ELF-1 (cell line): ENCODE results near the gene SALL2.
A peak's percentile ranks its signal among the peaks of the same experiment; 100 is the strongest.
"Not testable (repeated sequence)": the region's sequence is repeated elsewhere in the genome, so short reads cannot be mapped to it uniquely, and the experiment has no call there.

Experiments
- DNase-seq: peaks from one replicate; pipeline ENCODE4 v3.0.0-alpha.2; 2016; ENCODE audit warnings: low read depth, low spot score

SALL2 gene

DNA sequence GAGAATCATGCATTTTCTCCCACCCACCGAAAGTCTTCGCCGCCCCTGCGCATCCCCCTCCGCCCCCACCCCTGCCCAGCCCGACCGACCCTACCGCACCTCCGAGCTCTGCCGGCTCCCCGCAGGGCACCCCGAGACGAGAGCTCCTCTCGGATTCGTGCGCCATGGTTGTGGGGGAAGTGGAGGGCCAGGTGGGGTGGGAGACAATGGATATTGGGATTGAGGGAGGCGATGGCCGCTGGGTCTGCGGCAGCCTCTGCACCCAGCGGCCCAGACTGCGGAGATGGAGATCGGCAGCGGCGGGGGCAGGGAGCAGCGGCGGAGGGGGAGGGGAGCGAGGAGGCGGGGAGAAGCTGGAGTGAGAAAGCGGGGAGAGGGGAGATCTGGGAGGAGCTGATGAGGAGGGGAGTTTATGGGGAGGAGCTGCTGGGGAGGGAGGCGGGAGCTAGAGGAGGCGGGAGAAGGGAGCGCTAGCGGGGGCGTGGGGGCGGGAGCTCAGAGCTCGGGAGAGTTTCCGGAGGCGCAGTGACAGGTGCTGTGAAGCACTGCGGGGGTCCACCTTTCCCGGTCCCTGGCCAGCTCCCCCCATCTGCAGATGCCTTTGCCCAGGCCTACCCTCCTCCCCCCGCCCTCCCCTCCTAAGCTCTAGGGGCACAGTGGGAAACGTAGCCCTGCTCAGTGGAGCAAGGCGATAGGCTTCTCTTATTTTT, at the start of gene SALL2:
TSS of gene SALL2 (minus strand) at position 385 of the 710 bp plus-strand sequence. CDS start at position 166, 219 bp downstream.
- DNase-seq: peak; percentile 90

DNA sequence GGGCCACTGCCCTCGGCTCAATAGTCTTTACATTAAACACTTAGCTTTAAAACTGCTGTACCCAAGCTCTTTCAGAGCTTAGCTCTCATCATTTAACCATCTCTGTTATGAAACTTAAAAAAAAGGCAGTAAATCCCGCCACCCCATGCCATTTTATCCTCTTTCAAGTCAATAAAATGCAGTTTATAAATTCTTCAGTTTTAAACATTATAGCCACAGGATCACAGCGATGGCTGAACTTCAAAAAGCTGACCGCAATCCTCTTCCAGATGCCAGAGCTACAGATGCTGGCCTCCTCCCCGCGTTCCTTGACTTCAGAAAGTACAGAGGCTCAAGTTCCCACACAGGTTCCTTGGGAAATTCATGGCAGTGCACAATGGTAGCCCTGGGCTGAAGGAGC, 49.5 kb upstream of the SALL2 start:
- peak; percentile 23 for DNase-seq

DNA sequence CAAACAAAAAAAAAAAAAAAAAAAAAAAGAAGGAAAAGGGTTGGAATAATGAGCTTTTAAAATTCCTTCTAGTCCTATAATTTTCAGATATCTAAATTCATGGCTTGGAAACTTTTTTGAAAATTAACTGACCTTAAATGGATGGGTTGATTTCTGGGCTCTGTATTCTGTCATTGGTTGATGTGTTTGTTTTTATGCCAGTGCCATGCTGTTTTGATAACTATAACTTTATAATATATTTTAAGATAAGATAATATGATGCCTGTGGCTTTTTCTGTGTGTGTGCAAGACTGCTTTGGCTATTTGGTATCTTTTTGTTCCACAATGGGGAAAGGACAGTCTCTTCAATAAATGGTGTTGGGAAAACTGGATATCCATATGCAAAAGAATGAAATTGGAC, 46.5 kb upstream of the SALL2 start:
- no peak for DNase-seq

DNA sequence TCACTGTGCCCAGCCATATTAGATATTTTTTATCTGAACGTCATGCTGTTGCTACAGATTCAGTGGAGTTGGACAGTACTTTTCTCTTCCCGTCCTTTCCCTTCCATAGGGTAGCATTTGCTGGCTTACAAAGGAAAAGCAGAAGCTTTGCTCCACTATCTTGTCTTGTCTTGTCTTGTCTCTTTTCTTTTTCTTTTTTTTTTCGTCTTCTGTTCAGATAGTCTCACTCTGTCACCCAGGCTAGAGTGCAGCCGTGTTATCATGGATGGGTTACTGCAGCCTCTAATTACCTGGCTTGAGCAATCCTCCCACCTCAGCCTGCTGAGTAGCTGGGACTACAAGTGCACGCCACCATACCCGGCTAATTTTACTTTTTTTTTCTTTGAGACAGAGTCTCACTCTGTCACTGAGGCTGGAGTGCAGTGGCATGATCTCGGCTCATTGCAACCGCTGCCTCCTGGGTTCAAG, 32.6 kb upstream of the SALL2 start:
- no peak for DNase-seq

DNA sequence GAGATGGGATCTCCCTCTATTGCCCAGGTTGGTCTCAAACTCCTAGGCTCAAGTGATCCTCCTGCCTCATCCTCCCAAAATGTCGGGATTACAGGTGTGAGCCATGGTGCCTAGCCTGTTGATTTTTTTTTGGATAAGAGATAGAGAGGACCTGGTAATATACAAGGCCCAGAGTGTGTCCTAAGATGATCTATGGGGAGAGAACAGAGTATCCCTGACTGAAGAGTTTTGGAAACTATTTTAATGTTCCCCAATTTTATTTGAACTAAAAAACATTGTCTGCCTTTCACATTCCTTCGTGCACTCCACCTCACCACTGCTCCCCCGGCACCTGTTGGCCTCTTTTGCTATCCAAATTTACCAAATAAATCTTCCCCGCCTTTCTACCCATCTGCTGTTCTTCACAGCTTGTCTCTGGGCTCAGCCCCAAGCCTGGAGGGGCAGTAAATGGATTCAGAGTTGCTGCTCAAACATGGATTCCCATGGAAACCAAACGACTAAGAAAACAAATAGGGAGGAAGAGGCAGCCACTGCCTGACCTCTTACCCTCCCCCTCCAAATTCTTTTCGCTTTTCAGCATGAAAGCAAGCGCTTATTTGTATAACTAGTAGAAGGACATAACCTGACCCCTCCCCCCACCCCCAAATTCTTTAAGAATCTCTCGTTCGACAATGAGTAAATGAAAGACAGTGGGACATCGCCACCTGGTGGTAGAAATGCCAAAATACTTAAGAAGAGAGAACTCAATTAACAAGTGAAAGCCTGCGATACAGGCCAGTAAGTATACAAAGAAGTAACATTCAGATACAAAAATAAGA, 31.1 kb upstream of the SALL2 start:
- DNase-seq: peak; percentile 94

DNA sequence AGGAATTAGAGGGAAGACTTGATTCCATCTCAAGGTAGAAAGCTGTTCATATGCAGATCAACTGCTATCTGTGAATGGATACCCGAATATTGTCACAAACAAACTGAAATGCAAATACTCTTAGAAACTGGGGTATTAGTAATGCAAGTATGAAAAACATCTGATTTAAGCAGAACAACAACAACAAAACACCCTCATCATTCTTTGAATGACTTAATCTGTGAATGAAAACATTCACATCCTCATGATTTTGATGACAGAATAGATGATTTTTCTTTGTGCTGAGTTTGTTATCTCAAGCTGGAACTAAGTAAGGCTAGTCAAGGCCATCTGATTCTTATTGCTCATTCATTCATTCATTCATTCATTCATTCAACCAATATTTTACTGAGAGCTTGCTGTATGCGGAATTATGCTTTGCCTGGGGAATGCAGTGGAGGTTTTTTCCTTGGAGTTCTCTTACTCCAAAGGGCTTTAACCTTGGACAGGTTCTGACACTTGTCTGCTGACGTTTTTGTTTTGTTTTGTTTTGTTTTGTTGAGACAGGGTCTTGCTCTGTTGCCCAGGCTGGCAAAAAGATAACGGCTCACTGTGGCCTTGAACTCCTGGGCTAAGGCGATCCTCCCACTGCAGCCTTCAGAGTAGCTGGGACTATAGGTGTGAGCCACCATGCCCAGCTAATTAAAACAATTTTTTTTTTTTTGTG, 30.4 kb upstream of the SALL2 start:
- DNase-seq: no peak

DNA sequence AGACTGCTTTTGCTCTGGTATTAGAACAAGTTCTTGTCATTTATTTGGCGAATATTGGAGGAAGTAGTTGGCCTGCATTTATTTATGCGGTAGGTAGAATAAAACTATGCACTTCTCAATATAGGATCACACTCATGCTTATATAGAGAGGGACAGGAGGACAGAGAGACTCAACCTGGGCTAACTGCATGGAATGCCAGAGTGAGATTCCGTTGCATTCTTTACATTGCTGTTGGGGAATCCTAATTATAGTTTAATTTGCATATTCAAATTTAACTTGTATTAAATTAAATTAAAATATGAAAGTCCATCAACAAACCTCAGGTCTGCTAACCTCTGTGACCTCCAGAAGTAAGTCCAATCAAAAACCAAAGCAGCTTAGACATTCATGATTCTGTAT, 27.1 kb upstream of the SALL2 start:
- DNase-seq: no peak

DNA sequence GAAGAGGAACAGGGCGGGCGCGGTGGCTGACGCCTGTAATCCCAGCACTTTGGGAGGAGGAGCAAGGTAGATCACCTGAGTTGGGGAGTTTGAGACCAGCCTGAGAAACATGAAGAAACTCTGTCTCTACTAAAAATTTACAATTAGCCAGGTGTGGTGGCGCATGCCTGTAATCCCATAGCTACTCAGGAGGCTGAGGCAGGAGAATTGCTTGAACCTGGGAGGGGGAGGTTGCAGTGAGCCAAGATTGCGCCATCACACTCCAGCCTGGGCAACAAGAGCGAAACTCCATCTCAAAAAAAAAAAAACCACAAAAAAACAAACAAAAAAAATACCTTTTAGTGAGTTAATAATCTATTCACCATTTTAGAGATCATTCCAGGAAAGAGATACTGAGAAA, 18.4 kb upstream of the SALL2 start:
- DNase-seq: not testable (repeated sequence)

DNA sequence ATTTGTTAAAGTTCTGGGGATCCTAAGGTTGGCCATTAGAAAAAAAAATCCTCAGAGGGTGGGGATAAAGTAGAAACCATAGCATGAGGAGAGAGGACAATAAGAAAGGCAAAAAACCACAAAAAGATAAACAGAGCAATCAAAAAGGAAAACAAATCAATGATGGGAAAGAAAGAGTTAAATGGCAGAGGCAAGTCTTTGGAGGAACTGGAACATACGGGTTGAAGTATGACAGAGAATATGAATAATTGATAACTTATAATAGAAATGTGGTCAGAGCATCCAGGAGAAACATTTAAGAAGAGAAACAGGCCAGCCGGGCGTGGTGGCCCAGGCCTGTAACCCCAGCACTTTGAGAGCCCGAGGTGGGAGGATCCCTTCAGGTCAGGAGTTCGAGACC, 17.8 kb upstream of the SALL2 start:
- DNase-seq: no peak

DNA sequence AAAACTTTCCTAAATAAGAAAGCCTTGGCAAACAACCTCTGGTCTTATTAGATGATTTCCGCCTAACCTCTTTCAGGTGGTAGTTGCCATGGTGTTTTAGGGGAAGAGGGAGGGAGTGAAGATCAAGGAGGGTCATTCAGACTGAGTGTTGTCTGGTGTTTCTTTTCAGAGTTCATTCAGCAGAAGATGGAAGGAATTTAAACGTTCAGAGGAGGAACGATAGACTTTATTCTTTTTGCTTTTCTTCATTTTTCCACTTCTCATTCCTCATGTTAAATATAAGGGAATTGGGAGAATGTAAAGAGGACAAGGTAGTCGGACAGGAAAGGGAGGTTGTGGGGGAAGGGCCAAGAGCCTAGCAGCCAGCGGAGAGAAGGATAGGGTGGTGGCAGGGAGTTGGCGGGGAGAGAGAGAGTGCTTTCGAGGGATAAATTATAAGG, 17.4 kb upstream of the SALL2 start:
- DNase-seq: peak; percentile 55

DNA sequence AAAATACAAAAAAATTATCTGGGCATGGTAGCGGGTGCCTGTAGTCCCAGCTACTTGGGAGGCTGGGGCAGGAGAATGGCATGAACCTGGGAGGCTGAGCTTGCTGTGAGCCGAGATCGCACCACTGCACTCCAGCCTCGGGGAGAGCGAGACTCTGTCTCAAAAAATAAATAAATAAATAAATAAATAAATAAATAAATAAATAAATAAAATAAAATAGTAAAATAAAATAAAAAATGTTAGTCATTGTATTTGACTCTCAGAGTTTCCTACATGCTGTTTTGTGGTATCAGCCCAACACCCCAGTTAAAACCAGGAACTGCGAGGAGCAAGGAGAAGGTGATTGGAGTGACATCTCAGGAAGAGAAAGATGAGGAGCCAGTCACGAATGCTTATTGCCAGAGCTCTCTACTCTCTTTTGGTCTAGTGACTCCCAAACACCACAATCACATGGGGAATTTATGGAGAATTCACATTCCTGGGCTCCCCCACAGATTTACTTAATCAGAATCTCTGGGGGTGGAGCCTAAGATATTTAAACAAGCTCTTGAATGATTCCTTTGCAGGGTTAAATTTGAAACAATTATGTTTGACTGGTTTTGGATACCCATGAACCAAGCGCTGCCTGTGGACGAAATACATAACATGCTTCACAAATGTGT, 15.4 kb upstream of the SALL2 start:
- no peak for DNase-seq

DNA sequence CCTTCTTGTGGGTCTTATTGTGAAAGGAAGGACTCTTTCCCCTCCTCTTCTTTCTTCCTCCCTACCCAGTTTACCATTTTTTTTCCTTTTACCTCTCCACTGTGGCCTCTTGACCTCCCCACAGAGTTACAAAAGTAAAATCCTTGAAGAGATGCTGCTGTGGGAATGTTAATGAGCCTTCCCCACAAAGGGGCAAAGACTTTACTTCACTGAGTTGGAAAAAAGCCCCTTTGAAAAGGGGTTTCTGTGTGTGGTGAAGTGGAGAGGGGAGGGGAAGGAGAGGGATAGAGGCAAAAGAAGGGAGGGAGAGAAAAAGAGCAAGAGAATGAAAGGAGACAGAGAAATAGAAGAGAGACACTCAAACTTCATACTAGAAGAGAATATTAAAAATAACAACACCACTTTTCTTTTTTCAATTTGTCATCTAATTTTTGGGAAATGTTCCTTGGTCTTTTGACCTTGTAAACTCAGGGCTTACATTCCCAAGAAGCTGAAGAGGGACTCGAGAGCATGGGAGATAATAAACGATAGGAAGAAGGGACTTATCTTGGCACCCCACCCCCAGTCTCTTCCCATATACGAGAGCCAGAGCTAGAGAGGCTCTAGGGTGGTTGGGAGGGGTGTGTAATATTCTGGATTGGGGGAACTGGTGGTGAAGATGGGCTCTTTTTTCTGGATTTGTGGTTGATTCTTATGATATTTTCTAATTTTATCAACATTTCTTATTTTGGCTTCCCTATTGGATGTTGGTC, 13.2 kb upstream of the SALL2 start:
- DNase-seq: no peak

DNA sequence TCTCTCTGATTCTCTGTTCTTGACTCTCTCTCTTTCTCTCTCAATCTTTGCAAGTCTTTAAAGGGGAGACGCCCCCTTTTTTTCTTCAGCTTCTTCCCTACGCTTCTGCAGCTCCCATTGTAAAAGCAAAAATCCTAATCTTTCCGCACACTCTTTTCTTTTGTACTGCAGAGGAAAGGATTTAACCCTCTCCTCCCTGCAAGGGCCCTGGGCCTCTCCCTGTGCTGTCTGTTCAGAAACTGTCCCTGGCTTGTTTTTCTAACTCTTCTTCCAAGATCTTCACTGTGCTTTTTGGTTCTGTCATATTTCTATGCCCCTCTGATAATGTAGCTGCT, 10.9 kb upstream of the SALL2 start:
- DNase-seq: peak; percentile 27

DNA sequence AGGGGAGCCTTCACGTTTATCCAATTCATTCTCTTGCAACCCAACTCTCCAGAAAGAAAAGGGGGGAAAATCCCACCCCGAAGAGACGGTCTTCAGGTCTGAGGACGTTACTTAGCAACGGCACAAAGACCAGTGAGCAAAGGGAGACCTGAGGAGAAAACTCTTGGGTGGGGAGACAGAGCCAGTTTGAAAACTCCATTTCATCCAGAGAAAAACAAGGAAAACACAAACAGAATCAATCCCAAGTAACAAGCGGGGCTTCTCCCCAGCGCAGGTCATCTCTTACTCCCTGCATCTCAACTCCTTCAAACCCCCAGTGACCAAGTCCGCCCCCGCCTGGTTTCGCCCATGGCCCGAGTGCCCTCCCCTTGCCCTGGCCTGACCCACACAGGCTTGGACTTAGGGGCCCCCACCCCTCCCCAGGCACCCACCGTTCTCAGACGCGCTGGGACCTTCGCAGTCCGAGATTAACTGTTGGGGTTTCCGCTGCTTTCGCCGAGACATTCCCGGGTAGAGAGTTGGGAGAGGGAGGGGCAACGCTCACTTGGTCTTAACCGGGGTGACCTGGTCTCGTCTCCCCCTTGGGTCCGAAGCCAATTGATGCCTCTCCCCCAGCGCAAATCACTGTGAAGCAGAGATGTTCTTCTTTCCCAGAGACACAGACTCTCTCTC, 10.4 kb upstream of the SALL2 start:
- peak; percentile 44 for DNase-seq

DNA sequence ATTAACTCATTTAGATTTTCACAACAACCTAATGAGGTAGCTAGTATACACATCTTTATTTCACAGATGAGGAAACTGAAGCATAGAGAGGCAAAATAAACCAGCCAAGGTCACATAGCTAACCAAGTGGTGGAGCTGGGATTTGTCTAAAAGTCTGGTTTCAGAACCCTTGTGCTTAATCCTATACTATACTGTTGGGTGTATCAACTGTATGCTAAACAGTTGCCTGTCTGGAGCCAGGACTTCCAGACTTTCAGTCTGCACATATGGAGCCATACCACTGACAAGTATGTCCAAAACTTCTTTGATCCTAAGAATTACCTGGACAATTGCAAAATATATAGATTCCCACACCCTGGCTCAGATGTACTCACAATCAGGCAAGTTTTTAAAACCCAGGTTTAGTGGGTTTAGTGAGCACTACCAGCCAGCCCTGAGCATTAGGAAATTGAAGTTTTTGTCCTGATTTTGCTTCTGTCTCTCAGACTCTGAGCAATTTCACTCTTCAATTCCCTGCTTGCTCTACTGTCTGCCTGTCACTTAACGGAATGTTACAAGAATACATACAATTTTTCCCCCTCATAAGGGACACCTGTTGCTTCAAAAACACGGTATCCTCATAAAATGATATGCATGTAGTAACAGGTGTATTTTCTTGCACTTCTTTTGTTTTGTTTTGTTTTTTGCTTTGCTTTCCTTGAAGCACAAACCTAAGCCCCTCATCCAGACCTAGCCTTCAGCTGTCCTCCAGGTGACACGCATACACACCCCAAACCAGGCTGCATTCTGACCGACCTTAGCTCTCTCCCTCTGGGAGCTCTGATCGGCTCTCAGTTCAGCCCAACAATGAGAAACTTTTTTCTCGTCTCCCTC, 9.6 kb upstream of the SALL2 start:
- no peak for DNase-seq

DNA sequence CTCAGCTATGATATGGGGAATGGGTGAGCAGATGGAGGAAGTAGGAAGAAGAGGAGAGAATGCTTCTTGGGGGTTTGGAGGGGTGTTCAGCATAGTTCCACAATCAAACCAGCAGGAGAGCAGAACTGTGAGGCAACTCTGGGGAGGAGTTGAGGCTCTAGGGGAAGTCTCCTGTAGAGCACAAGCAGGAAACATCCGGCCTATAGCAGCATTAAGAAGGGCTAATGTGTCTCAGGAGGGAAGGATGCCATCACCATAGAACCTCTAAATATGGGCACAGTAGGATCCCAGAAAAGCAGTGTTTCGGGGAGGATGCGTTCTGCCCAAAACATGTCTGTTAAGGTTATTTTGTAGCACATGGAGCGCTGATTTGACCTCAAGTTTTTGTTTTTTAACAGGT, 8.4 kb upstream of the SALL2 start:
- DNase-seq: peak; percentile 75

DNA sequence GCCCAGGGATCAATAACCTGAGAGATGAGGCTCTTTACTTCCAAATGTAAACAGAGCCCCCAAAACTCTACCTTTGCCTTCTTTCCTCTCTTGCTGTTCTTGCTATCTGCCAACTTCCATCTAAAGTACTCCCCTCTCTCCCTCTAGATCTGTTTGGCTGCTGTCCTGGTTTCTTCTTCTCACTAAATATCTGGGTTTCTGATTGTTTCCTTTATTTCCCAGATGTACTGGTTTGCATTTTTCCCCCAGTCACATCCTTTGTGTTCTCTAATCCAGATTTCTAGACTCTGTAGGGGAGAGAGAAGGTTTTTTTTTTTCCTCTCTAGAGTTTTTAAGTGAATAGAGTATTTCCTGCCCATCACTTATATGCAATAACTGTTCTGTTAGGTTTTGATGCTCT, 7.1 kb upstream of the SALL2 start:
- no peak for DNase-seq

DNA sequence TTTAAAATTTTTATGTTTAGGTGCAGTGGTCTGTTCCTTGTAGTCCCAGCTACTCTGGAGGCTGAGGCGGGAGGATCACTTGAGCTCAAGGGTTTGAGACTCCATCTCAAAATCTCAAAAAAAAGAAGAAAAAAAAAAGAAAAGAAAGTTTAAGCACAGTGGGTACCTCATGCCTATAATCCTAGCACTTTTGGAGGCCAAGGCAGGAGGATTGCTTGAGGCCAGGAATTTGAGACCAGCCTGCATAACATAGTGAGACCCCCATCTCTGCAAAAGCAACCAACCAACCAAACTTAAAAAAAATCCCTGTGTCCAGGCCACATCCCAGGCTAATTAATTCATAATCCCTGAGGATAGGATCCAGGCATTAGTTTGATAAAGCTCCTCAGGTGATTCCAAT, 3.4 kb upstream of the SALL2 start:
- no peak for DNase-seq
